Esophagus squamous epithelium (tissue), 4 donors: ENCODE results near the gene RUNX1.

Experiments
- POLR2A ChIP-seq, 4 donors: fragments of 450-650 bp; IDR thresholded peaks; one replicate each; pipeline ENCODE4 v1.6.1; 2017; ENCODE audit warnings: antibody characterized with exemption in 4 of 4, mild to moderate bottlenecking in 4 of 4, moderate library complexity in 3 of 4
- TF ChIP-seq, protein P1 (sequence below), 6 experiments: fragments of 450-650 bp in 4 of 6; fragments of 200-600 bp in 2 of 6; sonication (generic) in 2 of 6; IDR thresholded peaks; one replicate each; pipeline ENCODE4 v1.5.1; 2016 to 2019; ENCODE audit warnings: antibody characterized with exemption in 6 of 6, mild to moderate bottlenecking in 4 of 6, moderate library complexity in 4 of 6

DNA sequence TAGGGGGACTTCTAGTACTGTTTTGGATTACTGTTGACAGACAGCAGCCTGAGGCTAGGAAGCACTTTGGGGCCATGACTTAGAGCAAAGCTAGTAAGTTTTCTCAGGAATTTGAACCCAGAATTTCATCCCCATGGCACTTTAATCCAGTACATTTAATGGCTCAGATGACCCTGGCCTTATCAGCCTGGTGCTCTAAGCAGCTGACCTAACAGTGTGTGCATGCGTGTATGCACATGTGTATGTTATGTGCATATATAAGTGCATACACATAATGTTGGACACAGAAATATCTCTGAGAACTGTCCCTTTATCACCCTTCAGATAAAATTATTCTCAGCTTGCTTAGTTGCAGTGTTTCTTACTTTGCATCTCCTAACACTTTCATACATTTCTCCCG lies 265.3 kb downstream of the RUNX1 start:
- TF ChIP-seq, protein P1, sequence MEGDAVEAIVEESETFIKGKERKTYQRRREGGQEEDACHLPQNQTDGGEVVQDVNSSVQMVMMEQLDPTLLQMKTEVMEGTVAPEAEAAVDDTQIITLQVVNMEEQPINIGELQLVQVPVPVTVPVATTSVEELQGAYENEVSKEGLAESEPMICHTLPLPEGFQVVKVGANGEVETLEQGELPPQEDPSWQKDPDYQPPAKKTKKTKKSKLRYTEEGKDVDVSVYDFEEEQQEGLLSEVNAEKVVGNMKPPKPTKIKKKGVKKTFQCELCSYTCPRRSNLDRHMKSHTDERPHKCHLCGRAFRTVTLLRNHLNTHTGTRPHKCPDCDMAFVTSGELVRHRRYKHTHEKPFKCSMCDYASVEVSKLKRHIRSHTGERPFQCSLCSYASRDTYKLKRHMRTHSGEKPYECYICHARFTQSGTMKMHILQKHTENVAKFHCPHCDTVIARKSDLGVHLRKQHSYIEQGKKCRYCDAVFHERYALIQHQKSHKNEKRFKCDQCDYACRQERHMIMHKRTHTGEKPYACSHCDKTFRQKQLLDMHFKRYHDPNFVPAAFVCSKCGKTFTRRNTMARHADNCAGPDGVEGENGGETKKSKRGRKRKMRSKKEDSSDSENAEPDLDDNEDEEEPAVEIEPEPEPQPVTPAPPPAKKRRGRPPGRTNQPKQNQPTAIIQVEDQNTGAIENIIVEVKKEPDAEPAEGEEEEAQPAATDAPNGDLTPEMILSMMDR (IDR thresholded peaks at IDR 0.05): no peak
- no peak for TF ChIP-seq POLR2A (IDR thresholded peaks at IDR 0.05)
